HepG2 (cell line): ENCODE measurements around the gene CTRL. TPM values are rescaled to one million over a fixed set of nuclear protein-coding genes. Genes with fewer than 3 reads are reported as not detected.

Experiments used
- ADNP ChIP-seq: sonication (generic); formaldehyde crosslinking; IDR thresholded peaks from 2 replicates; pipeline ENCODE4 v1.4.0; 2020; ENCODE audit warnings: missing genetic modification reagents
- ARNT ChIP-seq: fragments of 450-650 bp; IDR thresholded peaks from 2 replicates; pipeline ENCODE4 v1.6.1; 2017
- CBX1 ChIP-seq: IDR thresholded peaks from one replicate; pipeline ENCODE4 v1.6.1; 2016; ENCODE audit warnings: antibody characterized with exemption, low read depth
- CENPBD1 ChIP-seq: sonication (generic); formaldehyde crosslinking; IDR thresholded peaks from 2 replicates; pipeline ENCODE4 v1.8.0; 2022; ENCODE audit warnings: missing genetic modification reagents, low read depth, mild to moderate bottlenecking, borderline replicate concordance
- CHCHD3 ChIP-seq: sonication (generic); formaldehyde crosslinking; IDR thresholded peaks from 2 replicates; pipeline ENCODE4 v1.8.0; 2022; ENCODE audit warnings: mild to moderate bottlenecking, missing genetic modification reagents, moderate library complexity
- CSRNP2 ChIP-seq: sonication (generic); formaldehyde crosslinking; conservative IDR thresholded peaks from 2 replicates; pipeline ENCODE4 v1.8.0; 2022; ENCODE audit warnings: low read depth, missing genetic modification reagents
- GATAD1 ChIP-seq: IDR thresholded peaks from 2 replicates; pipeline ENCODE4 v1.6.1; 2016; ENCODE audit warnings: missing genetic modification reagents, missing compliant biosample characterization
- KDM2A ChIP-seq: sonication (generic); formaldehyde crosslinking; IDR thresholded peaks from 2 replicates; pipeline ENCODE4 v1.4.0; 2020; ENCODE audit warnings: low read depth, missing genetic modification reagents, borderline replicate concordance
- MAF1 ChIP-seq: sonication (generic); formaldehyde crosslinking; IDR thresholded peaks from 2 replicates; pipeline ENCODE4 v1.5.0; 2020; ENCODE audit warnings: missing genetic modification reagents, borderline replicate concordance
- MED8 ChIP-seq: sonication (generic); formaldehyde crosslinking; IDR thresholded peaks from 2 replicates; pipeline ENCODE4 v1.8.1; 2023; ENCODE audit warnings: mild to moderate bottlenecking, missing genetic modification reagents; ENCODE audit not compliant: insufficient replicate concordance
- NKX3-1 ChIP-seq: sonication (generic); formaldehyde crosslinking; IDR thresholded peaks from 2 replicates; pipeline ENCODE4 v1.5.0; 2020; ENCODE audit warnings: missing genetic modification reagents
- PHF8 ChIP-seq: sonication (generic); formaldehyde crosslinking; IDR thresholded peaks from 2 replicates; pipeline ENCODE4 v1.5.0; 2020; ENCODE audit warnings: missing genetic modification reagents
- PTBP1 ChIP-seq: fragments of 200-400 bp; formaldehyde crosslinking; IDR thresholded peaks from 2 replicates; pipeline ENCODE4 v1.6.1; 2018; ENCODE audit warnings: low read length, low read depth; ENCODE audit not compliant: poor library complexity, severe bottlenecking
- TFAP4 ChIP-seq: sonication (generic); IDR thresholded peaks from 2 replicates; pipeline ENCODE4 v1.6.1; 2016; ENCODE audit warnings: low read depth, borderline replicate concordance
- TFDP1 ChIP-seq: IDR thresholded peaks from 2 replicates; pipeline ENCODE4 v1.6.1; 2016; ENCODE audit warnings: missing compliant biosample characterization, missing genetic modification reagents, borderline replicate concordance
- THAP7 ChIP-seq: sonication (generic); formaldehyde crosslinking; IDR thresholded peaks from 2 replicates; pipeline ENCODE4 v1.8.1; 2023; ENCODE audit warnings: mild to moderate bottlenecking, missing genetic modification reagents
- YEATS4 ChIP-seq: sonication (generic); formaldehyde crosslinking; IDR thresholded peaks from 2 replicates; pipeline ENCODE4 v1.4.0; 2020; ENCODE audit warnings: missing genetic modification reagents, borderline replicate concordance
- ZBTB14 ChIP-seq: sonication (generic); formaldehyde crosslinking; IDR thresholded peaks from 2 replicates; pipeline ENCODE4 v1.4.0; 2020; ENCODE audit warnings: missing genetic modification reagents
- ZBTB7A ChIP-seq: sonication (generic); formaldehyde crosslinking; IDR thresholded peaks from 2 replicates; pipeline ENCODE4 v1.8.0; 2022; ENCODE audit warnings: mild to moderate bottlenecking, missing genetic modification reagents
- ZFP82 ChIP-seq: sonication (generic); formaldehyde crosslinking; IDR thresholded peaks from 2 replicates; pipeline ENCODE4 v1.5.1; 2020; ENCODE audit warnings: mild to moderate bottlenecking, missing genetic modification reagents, borderline replicate concordance
- ZNF121 ChIP-seq: sonication (generic); formaldehyde crosslinking; IDR thresholded peaks from 2 replicates; pipeline ENCODE4 v1.5.0; 2020; ENCODE audit warnings: mild to moderate bottlenecking, missing genetic modification reagents
- ZNF550 ChIP-seq: sonication (generic); formaldehyde crosslinking; IDR thresholded peaks from 2 replicates; pipeline ENCODE4 v1.4.0; 2020; ENCODE audit warnings: mild to moderate bottlenecking, missing genetic modification reagents, borderline replicate concordance
- ZNF567 ChIP-seq: sonication (generic); formaldehyde crosslinking; IDR thresholded peaks from 2 replicates; pipeline ENCODE4 v1.8.1; 2023; ENCODE audit warnings: mild to moderate bottlenecking, missing genetic modification reagents, borderline replicate concordance
- ZNF790 ChIP-seq: sonication (generic); formaldehyde crosslinking; IDR thresholded peaks from 2 replicates; pipeline ENCODE4 v1.8.0; 2022; ENCODE audit warnings: missing genetic modification reagents, mild to moderate bottlenecking, borderline replicate concordance
- polyA plus RNA-seq, 8 experiments: library from polyadenylated mRNA; depleted of rRNA in 3 of 8; stranded (reverse) in 7 of 8; unstranded in 1 of 8; fragments of >200 nt; fragmentation: Illumina TruSeq in 4 of 8; extraction: Trizol in 4 of 8; gene quantifications; 2 replicates each; pipeline versions ENCODE4 v1.2.1 to v1.2.3, GENCODE V29; 2011 to 2016; ENCODE audit warnings: low read depth in 4 of 8, missing spikeins in 1 of 8, mixed read lengths in 1 of 8; ENCODE audit not compliant: insufficient read depth in 1 of 8
- total RNA-seq, 5 experiments: library from RNA; depleted of rRNA; stranded (reverse); fragments of >200 nt; fragmentation: Illumina TruSeq; extraction: Trizol; gene quantifications; 2 replicates each; pipeline ENCODE4 v1.2.3, GENCODE V29; 2016; ENCODE audit warnings: low read depth in 1 of 5

The CTRL gene
- total and polyA plus RNA-seq, 2 of the 13 experiments (the other 11 are each of a cell fraction or from before 2014, with no cell fraction given), result 1.9 to 2.7 TPM

GRCh38 chr16:67935402-67936123, 3.9 kb upstream of the CTRL start (continued):
- TF ChIP-seq ZBTB7A (CRISPR knock-in tag) (0 out of 2 replicates have a peak, but pooled peaks have one; percentile 64), ZFP82 (CRISPR knock-in tag) (no peak; the same call in 1 of the 2 replicates), KDM2A (CRISPR knock-in tag) (peak; percentile 99), THAP7 (CRISPR knock-in tag) (0 out of 2 replicates have a peak, but pooled peaks have one; percentile 55), YEATS4 (CRISPR knock-in tag) (peak; percentile 96), CENPBD1 (CRISPR knock-in tag) (no peak; the same call in 1 of the 2 replicates), ARNT (no peak), MAF1 (CRISPR knock-in tag) (peak; percentile 93; the same call in 1 of the 2 replicates), PTBP1 (no peak), ZNF550 (peak; percentile 95; the same call in 1 of the 2 replicates), CSRNP2 (CRISPR knock-in tag) (no peak; the same call in 1 of the 2 replicates), ADNP (CRISPR knock-in tag) (no peak), CHCHD3 (CRISPR knock-in tag) (peak; percentile 22; the same call in 1 of the 2 replicates), TFAP4 (peak; percentile 78; the same call in 1 of the 2 replicates), GATAD1 (CRISPR knock-in tag) (peak; percentile 82), NKX3-1 (CRISPR knock-in tag) (peak; percentile 64), ZNF790 (CRISPR knock-in tag) (peak; percentile 80), TFDP1 (CRISPR knock-in tag) (peak; percentile 76; the same call in 1 of the 2 replicates), CBX1 (peak; percentile 73), ZBTB14 (peak; percentile 1; the same call in 1 of the 2 replicates), PHF8 (peak; percentile 90), ZNF567 (CRISPR knock-in tag) (0 out of 2 replicates have a peak, but pooled peaks have one; percentile 53), ZNF121 (CRISPR knock-in tag) (peak; percentile 8; the same call in 1 of the 2 replicates), MED8 (CRISPR knock-in tag) (peak; percentile 60)
